SW480 (cell line): ENCODE results near the gene EFCC1.
"Not testable (repeated sequence)": the region's sequence is repeated elsewhere in the genome, so short reads cannot be mapped to it uniquely, and the experiment has no call there.

ENCODE experiments used
- DNase-seq: peaks from one replicate; pipeline ENCODE4 v3.0.0-alpha.2; 2016; ENCODE audit warnings: low spot score

The EFCC1 gene

GRCh38 chr3:129077222-129077621, 76.1 kb downstream of the EFCC1 start:
- DNase-seq: no peak

- DNase-seq: no peak
Observed at GRCh38 chr3:129078510-129078909, 77.4 kb downstream of the EFCC1 start.

- no peak for DNase-seq
Observed at GRCh38 chr3:129081503-129081902, 80.4 kb downstream of the EFCC1 start.

DNA sequence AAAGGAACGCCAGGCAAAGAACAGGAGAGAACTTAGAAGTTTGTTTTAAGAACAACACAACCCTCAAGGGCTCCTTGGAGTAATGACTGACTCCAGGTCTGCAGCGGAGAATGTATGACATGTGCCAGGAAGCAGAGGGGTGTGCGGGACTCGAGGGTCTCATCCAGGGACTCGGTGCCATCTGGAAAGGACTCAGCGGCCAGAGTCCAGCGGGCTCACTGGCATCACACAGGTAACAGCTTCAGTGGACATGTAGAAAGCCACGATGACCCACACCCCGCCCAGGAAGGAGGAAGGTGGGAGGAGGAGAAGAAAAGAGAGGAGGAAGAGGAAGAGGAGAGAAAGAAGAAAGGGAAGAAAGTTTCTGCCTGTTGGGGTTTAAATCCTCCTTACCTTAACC, 80.9 kb downstream of the EFCC1 start:
- DNase-seq: no peak

- no peak for DNase-seq
Observed at GRCh38 chr3:129084501-129084900, 83.4 kb downstream of the EFCC1 start.

- DNase-seq: no peak
Observed at GRCh38 chr3:129085165-129085715, 84.1 kb downstream of the EFCC1 start.

DNA sequence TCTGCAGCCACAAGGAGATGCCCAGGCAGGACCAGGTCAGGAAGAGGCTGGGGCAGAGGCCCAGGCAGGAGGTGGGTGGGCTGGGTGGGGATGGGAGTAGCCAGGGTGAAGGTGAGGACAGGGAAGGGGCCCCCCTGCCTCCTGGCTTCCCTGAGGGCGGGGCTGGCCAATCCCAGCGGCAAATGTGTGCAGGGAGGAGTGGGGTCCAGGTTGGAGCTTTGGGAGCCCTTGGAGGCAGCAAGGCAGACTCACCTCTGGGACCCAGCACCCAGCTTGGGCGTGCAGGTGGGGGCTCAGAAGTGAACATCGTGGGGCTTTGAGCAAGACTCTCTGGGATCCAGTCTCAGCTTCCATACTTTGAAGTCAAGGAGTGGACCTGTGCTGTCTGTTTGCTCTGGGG, 84.7 kb downstream of the EFCC1 start:
- no peak for DNase-seq

DNA sequence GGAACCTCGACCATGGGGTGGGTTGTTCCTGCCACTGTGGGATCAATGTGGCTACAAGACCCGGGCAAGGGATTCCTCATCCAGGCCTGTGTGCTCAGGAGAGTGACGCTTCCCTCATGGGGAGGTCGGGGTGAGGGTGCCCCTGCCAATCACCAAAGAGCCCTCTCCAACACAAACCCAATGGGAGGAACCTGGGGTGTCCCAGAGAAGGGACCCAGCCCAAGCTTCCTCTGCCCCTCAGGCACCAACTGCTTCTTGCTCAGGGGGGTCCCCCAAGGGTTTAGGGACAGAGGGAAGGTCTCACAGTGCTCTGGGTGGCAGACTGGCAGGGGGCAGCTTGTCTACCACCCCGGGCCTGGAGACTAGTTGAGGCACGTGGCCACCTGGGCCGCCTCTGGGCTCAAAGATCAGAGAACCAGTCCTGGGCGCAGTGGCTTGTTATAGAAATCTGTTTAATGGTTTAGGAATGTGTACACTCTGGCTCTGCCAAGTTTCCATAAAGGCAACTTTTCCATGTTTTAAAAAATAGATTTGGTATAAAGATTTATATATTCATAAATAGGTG, 86.1 kb downstream of the EFCC1 start:
- no peak for DNase-seq

DNA sequence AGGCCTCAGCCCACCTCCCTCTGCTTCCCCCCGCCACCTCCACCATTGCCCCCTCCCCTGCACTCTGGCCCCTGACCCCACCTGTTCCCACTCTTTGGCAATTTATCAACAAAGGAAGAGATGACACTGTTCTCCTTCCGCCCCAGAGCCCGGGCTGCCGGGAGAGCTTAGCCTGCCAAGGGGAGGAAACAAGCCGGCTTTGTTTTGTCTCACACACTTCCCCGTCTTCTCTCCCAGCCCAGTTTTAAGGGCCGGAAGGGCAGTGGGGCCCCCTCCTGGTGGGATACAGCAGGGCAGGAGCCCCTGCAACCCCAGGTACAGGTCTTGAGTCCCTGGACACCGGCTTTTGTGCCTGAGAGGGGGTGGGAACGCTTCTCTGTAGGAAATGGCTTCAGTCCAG, 86.8 kb downstream of the EFCC1 start:
- not testable (repeated sequence) for DNase-seq

GRCh38 chr3:129088312-129088711, 87.2 kb downstream of the EFCC1 start:
- DNase-seq: not testable (repeated sequence)
